HAP-1 (cell line): ENCODE data around the gene SATB2.
A peak's percentile ranks its signal among the peaks of the same experiment; 100 is the strongest.

ENCODE experiments used
- DNase-seq, 2 experiments: peaks; one replicate each; pipeline ENCODE4 v3.0.0-alpha.2; 2016 to 2020; ENCODE audit warnings: low spot score in 2 of 2
- H3K27me3 ChIP-seq: fragments of 250-450 bp; sonication (Bioruptor Pico); 2 replicates; pipeline ENCODE4 v1.5.1; 2020; ENCODE audit warnings: low read depth, mild to moderate bottlenecking, moderate library complexity
- H3K36me3 ChIP-seq: fragments of 250-450 bp; sonication (Bioruptor Pico); replicated peaks from 2 replicates; pipeline ENCODE4 v1.5.1; 2020; ENCODE audit warnings: mild to moderate bottlenecking
- H3K4me1 ChIP-seq: fragments of 250-450 bp; sonication (Bioruptor Pico); 2 replicates; pipeline ENCODE4 v1.5.1; 2020; ENCODE audit warnings: mild to moderate bottlenecking
- H3K4me3 ChIP-seq: fragments of 250-450 bp; sonication (Bioruptor Pico); 2 replicates; pipeline ENCODE4 v1.5.1; 2020; ENCODE audit warnings: mild to moderate bottlenecking, moderate library complexity
- H3K9me3 ChIP-seq: fragments of 250-450 bp; sonication (Bioruptor Pico); 2 replicates; pipeline ENCODE4 v1.5.1; 2020; ENCODE audit warnings: mild to moderate bottlenecking, moderate library complexity
- in situ Hi-C: fragments of 300-500 bp; cut with MboI; formaldehyde crosslinking; loops from 3 replicates; pipeline ENCODE4 v1.14.3; 2020; ENCODE audit warnings: low sequenced_read_pairs, inconsistent platforms, mixed read lengths

The SATB2 gene

DNA sequence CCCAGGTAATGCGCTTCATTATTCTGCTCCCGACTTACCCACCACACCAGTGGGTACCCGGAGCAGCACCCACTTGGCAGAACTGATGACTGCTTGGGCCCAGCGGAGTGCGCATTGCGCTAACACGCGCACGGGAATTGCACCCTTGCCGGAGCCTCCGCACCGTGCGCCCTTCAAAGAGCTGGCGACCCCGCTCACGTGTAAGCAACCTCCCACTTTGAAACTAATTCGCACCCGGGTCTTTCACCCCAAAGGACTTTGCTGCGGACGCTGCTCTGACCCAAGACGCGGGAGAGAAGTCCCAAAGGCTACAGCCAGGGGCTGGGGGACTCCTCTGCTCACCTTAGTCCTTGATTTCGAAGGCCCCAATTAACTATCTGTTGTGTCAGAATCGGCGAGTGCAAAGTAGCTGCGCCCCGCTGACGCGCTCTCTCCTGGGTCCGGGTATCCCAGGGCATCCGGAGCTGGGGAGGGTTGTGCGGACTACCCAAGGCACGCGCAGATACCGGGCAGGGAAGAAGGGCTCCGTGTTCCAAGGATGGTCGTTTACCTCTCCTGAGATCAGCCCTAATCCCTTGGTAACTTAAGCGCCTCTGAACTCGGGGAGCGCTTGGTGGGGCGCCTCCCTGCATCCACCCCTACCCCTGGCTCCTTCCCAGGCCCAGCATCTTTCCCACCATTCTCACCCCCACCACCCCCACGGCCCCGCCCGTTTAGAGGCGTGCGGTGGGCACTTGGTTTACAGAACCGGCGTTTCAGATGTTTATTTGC lies 13.1 kb upstream of the SATB2 start:
- no peak for DNase-seq
- no peaks in the 10 kb centered on the region for H3K9me3 ChIP-seq
- no peaks in the 10 kb centered on the region for H3K4me1 ChIP-seq
- no peaks in the 10 kb centered on the region for H3K27me3 ChIP-seq
- in situ Hi-C loops: no loop called here
- peak overlapping the region; percentile 15; the same call in 1 of the 2 replicates for H3K4me3 ChIP-seq
- no peaks in the 10 kb centered on the region for H3K36me3 ChIP-seq

DNA sequence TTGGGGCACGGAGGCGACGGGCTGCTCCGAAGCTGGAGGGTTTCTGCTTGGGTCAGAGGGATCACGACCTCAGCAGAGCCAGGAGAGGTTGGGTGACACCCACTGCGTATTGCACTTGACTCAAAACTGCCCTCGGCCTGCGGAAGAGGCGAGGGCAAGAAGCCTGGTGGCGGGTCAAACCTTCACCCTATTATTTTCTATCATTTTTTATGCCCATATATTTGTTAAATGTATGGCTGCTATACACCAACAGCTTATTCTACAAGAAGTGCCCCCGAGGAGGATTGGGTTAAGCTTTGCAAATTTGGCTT lies 12.6 kb upstream of the SATB2 start:
- H3K4me1 ChIP-seq: no peaks in the 10 kb centered on the region
- no peaks in the 10 kb centered on the region for H3K9me3 ChIP-seq
- no peak for DNase-seq
- no peaks in the 10 kb centered on the region for H3K36me3 ChIP-seq
- no peaks in the 10 kb centered on the region for H3K27me3 ChIP-seq
- in situ Hi-C loops: no loop called here
- H3K4me3 ChIP-seq: no peak overlapping the region

DNA sequence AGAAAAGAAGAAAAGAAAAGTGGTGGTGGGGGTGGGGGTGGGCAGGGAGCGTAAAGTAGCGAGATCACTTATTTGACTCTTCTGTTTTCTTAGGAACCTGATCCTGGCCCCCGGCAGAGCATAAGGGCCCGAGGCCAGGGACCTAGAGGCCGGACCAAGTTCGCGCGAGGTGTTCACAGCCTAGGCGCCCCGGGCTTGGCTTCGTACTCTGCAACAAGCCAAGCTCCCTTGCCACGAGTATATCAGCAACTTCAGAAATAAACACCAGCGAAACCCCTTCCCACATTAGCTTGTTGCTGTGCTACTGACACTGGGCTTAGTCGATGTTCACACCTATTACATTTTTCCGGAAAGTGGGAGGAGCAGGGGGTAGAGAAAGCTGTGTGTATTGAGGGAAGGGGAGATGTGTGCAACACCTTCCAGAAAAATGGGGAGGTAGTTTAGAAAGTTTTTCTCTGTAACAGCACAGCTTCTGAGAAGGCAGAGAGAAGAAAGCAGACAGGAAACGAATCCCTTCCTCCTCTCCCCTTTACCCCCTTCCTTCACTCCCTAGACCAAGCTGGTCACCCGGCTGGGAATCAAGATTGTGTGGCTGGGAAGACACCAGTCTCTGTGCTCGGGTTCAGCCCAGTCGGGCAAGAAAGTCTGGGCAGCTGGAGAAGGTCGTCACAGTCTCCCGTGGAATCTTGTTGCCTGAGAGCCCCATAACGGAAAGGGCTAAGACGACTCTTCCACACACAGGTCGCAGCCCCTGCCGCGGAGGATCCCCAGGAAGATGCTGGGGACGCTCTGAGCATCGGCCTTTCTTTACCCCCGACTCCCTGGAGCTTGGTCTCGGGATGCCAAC lies 12.0 kb upstream of the SATB2 start:
- in situ Hi-C loops: no loop called here
- no peaks in the 10 kb centered on the region for H3K36me3 ChIP-seq

DNA sequence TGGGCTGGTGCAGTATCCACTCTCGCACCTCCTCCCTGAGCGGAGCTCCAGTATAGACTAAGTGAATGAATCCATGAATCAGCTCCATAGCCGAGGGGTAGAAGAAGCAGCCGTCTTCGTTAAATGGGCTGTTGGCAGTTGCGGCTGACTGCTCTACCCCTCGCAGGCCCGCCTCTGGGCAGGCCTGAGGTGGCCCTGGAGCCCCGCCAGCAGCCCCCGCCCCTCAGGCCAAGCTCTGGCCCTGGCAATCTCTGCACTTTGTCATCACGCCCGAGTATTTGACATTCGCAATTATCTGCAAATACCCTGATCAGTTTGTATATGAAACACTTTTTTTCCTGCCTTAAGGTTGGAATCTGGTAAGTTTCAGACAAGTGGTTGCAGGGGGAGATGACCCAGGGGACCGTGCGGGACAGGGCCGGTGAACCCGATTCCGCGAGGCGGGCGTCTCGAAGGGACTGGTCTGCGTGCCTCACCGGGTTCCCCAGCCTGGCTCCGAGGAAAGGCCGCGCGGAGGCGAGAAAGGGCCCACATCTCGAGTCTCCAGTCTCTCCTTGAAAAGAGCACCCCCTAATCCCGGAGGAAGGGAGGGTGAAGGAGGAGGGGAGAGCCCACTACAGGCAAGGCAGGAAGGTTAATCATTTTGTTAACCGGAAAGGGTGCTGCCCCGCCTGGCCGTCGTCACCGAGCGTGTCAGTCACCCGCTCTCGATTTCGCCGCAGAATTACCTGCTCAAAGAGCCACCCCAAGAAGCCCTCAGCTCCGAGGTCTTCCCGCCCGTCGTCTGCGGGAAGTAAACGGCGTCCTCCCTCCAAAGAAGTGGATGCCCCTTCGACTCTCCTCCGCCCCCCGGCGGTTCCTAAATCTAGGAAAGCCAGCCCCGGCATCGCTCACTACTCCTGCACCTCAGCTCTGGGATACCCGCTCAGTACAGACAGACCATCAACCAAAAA lies 11.1 kb upstream of the SATB2 start:
- Histone ChIP-seq H3K9me3 (no peaks in the 10 kb centered on the region), H3K27me3 (no peaks in the 10 kb centered on the region), H3K36me3 (no peaks in the 10 kb centered on the region), H3K4me3 (no peak overlapping the region), H3K4me1 (no peaks in the 10 kb centered on the region)
- no peak for DNase-seq
- in situ Hi-C loops: no loop called here

More for the DNA sequence above, 12.0 kb upstream of the SATB2 start:
- H3K27me3 ChIP-seq: no peaks in the 10 kb centered on the region
- H3K9me3 ChIP-seq: no peaks in the 10 kb centered on the region
- H3K4me1 ChIP-seq: no peaks in the 10 kb centered on the region
- no peak overlapping the region for H3K4me3 ChIP-seq
- DNase-seq: no peak

DNA sequence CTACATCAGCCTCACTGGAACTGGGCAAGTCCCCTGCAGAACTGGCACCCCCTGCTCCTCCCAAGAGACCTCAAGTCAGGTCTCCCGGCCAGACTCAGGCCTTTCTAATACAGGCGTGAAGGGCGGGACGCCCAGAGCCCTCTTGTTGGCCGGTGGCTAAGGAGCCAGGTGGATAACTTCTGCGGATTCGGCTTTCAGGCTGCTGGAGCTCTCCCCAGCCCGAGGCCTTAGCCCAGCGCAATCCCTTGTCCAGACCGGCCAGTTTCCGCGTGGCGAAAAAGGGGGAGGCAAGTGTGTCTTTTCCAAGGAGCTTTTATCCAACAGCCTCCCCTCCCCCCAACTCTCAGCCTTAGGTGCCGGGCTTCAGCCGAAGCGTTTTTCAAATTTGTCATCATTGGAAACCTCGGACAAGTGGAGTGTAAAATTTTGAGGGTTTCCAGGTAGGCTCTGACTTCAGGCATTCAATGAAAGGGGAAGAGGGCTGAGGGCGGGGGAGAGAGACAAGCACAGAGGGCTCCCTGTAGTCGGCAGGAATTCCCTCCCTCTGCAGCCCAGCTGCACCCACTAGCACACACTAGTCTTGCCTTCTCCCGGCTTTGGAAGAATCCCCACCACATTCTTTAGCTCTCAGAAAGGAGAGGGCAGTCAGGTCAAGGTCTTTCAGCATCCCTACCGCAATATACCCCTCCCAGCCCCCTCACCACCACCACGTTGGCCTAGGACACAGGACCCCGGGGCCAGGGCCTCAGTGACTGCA lies 9.5 kb upstream of the SATB2 start:
- in situ Hi-C loops: no loop called here
- Histone ChIP-seq H3K9me3 (no peaks in the 10 kb centered on the region), H3K4me3 (no peak overlapping the region), H3K27me3 (no peaks in the 10 kb centered on the region), H3K36me3 (no peaks in the 10 kb centered on the region), H3K4me1 (peaks cover 8% of the 10 kb centered on the region; the same call in 1 of the 2 replicates)
- no peak for DNase-seq

DNA sequence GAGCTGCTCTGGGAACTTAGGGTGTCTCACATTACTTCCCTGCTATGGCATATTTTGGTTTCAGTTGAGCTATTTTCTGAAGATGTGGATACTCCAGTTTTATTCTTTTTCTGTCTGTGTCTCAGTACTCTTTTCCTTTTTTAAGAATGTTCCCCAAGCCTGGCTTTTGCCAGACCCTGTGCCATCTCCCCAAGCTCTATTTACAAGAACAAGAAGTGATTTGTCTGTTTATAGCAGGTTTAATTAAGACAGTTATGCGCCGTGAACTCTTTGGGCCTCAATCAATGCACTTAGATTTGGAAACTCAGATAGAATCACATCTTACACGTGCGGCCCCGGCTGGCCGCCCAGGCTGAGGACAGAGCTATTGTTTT lies 8.9 kb upstream of the SATB2 start:
- H3K36me3 ChIP-seq: no peaks in the 10 kb centered on the region
- no peak for DNase-seq
- H3K4me3 ChIP-seq: no peak overlapping the region
- H3K4me1 ChIP-seq: peaks cover 8% of the 10 kb centered on the region
- in situ Hi-C loops: no loop called here
- H3K27me3 ChIP-seq: no peaks in the 10 kb centered on the region
- no peaks in the 10 kb centered on the region for H3K9me3 ChIP-seq

DNA sequence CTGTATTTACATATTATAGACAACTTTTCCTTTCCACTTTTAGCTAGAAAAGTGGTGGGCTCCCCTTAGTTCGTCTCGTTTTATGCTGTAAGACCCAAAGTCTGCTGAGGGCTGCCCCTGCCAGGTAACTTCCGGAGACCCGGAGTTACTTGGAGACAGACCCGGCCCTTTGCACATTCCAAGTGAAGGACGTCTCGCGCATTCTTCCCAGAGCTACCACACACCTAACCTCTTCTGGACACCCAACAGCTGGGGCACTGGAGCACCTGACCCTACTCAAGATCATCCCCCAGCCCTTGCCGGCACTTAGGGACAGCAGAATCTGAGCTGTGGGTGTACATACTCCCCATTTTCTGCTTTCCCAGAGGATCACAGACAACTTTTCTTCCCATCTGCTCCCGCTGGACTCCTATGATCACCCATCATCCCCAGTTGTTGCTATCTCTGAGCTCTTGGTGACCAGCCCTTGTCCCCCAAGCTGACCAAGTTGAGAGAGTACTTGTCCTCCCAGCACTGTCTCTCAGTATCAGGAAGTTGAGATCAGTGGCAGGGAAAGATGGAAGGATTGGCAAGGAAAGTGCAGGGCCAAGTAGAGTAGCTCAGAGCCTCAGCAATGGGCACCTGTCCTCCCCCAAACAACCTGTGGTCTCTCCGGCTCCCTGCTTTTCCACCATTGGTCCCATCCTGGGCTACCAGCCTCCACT lies 8.4 kb upstream of the SATB2 start:
- H3K4me3 ChIP-seq: no peak overlapping the region
- H3K36me3 ChIP-seq: no peaks in the 10 kb centered on the region
- in situ Hi-C loops: no loop called here
- no peaks in the 10 kb centered on the region for H3K27me3 ChIP-seq
- H3K9me3 ChIP-seq: no peaks in the 10 kb centered on the region
- H3K4me1 ChIP-seq: peaks cover 12% of the 10 kb centered on the region
- no peak for DNase-seq

DNA sequence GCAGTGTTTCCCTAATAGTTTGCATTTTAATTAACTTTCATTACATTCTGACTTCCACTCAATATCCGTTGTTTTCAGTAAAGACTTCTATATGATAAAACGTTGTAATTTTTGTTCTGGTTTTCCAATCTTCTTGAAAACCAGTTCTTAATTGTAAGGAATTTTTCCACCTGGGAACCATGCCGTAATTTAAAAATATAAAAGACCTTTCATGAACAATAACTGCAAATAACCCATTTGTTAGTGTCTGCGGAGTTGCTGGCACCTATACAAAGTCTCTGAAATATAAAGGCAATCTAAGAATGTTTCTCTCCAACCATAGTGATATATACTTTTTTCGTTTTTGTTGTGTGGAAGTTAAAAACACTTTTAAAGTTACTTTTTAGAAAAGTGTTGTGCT lies 7.7 kb upstream of the SATB2 start:
- in situ Hi-C loops: no loop called here
- no peaks in the 10 kb centered on the region for H3K27me3 ChIP-seq
- H3K4me1 ChIP-seq: peaks cover 12% of the 10 kb centered on the region

DNA sequence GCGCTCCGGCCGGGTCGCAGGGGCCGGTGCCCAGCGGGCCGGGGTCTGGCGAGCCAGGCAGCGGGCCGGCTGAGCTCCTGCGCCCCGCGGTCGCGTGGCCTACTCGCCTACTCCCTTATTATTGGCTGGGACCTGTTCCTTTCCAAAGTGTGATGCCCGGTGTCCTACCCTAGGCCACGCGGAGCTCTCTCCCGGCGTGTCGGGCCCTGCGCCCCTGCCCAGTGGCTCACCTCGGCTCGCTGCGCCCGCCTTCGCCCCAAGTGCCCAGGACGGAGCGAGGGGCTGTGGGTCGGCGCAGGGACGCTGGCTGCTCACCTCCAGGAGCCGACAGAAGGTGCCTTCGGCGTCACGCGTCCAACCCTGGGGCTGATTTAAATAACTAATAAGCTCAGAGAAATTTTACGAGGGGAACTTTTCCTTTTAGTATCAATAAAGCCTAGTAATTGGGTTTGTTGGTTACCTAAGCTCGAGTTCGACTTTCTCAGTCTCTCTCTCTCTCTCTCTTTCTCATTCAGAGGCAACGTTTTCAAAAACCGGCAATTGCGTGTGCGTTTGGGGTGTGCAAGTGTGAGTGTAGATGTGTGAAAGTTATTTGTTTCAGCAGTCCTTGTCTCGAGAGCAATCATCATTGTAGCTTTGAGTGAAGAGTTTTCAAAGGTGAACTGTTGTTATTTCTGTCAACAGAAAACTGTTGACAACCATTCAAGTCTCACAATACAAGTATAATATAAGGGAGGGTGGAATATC lies 7.0 kb upstream of the SATB2 start:
- Histone ChIP-seq H3K27me3 (no peaks in the 10 kb centered on the region), H3K4me1 (peaks cover 12% of the 10 kb centered on the region), H3K9me3 (no peaks in the 10 kb centered on the region), H3K36me3 (no peaks in the 10 kb centered on the region), H3K4me3 (no peak overlapping the region)
- DNase-seq: no peak
- in situ Hi-C loops: no loop called here

More for the DNA sequence above, 7.7 kb upstream of the SATB2 start:
- Histone ChIP-seq H3K36me3 (no peaks in the 10 kb centered on the region), H3K4me3 (no peak overlapping the region), H3K9me3 (no peaks in the 10 kb centered on the region)
- DNase-seq: no peak

DNA sequence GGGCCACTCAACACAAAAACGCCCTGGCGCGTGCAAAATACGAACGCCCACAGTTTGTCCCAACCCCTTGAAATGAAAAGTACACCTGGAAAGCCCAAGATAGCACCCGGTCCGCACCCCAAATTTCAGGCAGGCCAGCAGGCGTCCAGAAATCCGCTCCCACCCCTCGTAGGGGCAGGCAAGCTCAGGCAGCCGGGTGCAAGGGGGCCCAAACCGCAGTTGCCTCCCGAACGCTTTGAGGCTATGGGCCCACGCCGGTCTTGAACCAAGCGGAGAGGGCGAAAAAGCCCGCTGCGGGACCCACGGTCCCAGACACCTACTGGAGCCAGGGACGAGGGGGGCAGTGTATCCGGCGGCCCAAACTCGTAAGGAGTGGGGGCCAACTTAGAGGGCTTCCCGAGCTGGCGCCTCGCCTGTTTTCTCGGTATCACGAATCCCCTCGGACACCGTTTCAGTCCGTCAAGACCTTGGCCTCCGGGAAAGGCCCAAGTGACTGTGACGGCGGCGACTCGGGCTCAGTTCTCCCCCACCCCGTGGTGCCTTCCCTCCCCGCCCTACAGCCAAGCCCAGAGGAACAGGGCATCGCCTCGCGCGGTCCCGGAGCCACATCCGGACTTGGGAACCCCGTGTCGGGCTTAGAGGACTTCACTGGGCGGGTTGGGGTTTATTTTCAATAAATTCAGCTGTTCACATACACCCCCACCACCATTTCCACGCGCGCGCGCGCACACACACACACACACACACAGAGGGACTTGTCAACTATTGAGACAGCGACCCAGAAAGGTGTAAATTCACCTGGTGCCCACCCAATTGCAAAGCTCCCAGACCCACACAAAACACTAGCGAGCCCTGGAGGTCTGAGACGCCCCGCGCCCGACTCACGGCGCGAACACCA lies 6.2 kb upstream of the SATB2 start:
- no peak for DNase-seq
- H3K4me3 ChIP-seq: peak overlapping the region; percentile 28
- in situ Hi-C loops: no loop called here
- H3K9me3 ChIP-seq: no peaks in the 10 kb centered on the region
- no peaks in the 10 kb centered on the region for H3K27me3 ChIP-seq
- no peaks in the 10 kb centered on the region for H3K36me3 ChIP-seq
- peaks cover 12% of the 10 kb centered on the region for H3K4me1 ChIP-seq

DNA sequence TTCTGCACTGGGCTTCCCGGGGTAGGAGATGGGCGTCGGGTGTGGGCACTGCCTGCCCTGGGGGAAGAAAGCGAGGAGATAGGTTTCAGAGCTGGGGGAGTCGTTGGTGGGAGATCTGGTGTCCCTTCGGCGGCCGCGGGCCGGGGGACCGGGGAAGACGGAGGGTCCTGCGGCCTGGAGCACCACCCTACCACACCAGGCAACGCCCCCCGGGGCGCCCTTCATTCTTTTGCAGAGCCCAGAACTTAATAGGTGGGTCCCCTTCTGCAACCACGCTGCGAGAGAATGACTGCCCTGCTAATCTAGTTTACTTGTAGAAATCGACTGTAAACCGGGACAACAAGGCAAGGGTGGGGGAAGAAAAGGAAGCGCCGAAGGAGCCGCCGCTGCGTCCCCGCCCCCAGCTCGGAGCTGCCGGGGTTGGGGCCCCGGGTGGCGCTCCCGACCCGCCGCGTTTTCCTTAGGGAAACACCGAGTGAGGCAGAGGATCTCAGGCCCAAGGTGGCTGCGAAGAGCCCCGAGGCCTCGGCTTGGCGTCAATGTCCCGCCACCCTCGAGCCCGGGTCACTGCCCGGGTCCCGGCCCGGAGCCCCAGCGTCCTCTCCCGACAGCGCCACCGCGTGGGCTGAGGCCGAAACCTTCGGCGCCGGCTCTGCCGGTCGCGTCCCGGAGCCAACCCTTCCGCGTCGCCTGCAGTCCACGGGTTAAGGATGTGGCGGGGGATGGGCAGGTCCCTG lies 5.4 kb upstream of the SATB2 start:
- H3K4me3 ChIP-seq: peak overlapping the region; percentile 28
- peak; percentile 66 to 91 for DNase-seq
- H3K9me3 ChIP-seq: no peaks in the 10 kb centered on the region
- peaks cover 12% of the 10 kb centered on the region for H3K4me1 ChIP-seq
- in situ Hi-C loops: no loop called here
- no peaks in the 10 kb centered on the region for H3K27me3 ChIP-seq
- H3K36me3 ChIP-seq: no peaks in the 10 kb centered on the region
